IPS-NIHi11 (cell line): ENCODE data around the gene PCSK2.

Experiments used
- DNase-seq: peaks from one replicate; pipeline ENCODE4 v3.0.0; 2012; ENCODE audit warnings: mixed read lengths, low spot score

Gene PCSK2

DNA sequence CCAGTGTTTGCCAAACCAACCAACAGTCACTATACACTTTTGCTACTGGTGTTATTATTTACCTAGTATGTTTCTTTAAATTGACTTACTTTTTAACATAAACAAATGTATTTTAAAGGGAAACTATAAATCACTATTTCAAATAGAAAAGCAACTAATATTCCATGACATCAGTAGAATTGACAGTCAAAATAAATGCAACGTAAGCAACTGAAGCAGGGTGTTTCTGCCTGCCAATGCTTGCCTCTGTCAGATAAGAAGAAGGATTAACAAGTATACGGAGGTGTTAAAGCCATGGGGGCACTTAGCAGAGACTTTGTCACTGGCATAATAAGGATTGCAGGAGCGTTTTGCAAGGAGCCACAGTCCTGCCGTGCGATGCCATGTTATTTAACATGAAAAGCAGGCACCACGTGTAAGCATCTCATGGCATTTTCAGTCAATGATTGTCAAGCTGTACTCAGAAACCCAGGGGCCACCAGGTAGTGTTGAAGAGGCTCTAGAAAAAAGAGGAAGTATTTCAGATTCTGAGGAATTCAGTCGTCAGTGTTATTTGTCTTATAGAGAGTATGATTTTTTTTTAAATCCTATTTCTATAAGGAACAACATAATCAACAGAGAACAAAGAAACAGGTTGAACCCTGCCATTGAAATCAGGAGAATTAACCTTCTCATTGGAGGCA, 172.6 kb downstream of the PCSK2 start:
- DNase-seq: no peak

DNA sequence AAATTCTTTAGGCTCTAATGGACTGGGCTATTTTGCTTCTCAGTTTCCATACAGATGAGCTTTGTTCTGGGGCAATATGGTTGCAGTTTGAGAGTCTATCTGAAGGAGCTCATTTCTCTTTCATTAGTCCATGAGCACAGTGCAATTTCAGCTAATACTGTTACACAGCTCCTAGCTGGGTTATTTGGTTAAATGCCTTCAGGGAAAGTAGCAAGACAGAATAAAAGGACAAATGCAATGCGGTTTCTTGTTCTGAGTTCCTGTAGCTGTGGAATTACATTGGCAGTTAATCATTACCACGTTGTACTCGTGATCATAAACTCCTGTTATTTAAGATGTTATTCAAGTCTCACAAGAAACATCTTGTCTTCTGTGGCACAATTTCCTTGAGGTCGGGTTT, 176.6 kb downstream of the PCSK2 start:
- DNase-seq: no peak

DNA sequence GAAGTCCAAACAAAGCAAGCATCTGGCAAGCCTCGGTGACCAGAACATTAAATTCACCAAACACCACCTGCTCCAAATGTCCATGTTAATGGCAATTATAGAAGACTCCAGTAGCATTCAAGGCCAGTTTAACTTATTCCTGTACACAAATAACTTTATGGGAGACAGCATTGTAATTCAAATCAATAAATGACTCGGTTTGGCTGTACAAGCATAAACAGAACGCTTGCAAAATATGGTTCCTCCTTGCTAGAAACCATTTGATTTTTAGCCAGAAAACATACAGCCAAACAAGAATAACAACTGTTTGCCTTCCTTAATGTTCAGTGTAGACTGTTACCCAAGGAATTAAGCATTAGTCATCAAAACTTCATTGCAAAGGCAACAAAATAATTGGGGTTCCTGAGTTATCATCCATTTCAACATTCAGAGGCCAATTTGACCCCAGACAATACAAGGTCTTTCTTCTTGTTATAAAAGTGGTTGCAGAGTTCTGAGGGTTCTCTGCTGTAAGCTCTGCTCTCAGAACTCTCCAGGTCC, 179.3 kb downstream of the PCSK2 start:
- DNase-seq: no peak

DNA sequence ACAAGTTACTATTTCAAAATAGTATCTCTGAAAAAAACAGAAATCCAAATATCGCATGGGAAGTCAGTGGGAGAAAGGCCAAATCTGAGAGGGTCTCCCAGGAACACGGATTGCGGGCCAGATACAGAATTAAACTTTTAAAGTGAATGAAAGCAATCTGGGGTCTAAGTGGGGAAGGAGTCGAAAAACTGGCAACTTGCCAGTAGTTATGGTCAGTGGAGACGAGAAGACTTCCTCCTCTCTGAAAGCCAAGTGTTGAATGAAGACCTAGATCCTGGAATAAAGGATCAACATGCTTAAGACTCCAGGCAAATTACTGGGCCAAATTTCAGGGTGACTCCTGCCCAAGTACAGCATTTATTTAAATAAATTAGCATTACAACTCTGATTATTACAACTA, 180.7 kb downstream of the PCSK2 start:
- DNase-seq: no peak

DNA sequence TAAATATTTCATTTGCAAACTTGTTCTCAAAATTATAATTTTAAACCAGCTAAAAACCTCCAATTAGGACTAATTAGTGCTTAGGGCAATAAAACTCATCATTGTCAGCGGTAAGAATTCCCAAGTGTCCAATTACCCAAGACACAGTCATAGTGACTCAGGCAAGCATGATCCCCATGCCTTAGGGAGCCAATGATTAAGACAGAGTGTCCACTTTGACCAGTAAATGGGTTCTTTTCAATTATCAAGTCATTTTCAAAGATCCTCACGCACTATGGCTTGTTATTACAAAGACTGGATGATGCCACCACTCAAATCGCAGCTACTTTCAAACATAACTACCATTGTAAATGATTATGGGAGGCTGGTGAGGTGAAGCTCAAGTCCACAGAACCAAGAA, 190.4 kb downstream of the PCSK2 start:
- DNase-seq: no peak

DNA sequence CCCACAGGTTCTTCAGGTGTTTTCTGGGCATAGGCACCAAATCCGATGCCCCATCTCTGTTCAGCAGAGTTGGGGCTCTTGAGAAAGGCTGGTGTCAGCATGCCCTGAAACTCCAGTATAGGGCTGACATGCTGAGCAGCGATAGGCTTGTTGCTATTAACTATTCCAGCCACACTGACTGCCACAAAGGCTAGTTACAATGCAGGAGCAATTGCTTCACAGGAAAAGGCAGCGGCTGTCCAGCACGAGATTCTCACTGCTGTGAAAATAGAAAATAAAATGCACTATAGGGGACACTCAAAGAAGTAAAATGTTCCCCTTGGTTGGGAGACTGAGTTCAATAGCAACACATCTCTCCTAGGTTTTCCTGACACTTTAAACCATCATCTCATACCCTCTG, 191.9 kb downstream of the PCSK2 start:
- DNase-seq: no peak

DNA sequence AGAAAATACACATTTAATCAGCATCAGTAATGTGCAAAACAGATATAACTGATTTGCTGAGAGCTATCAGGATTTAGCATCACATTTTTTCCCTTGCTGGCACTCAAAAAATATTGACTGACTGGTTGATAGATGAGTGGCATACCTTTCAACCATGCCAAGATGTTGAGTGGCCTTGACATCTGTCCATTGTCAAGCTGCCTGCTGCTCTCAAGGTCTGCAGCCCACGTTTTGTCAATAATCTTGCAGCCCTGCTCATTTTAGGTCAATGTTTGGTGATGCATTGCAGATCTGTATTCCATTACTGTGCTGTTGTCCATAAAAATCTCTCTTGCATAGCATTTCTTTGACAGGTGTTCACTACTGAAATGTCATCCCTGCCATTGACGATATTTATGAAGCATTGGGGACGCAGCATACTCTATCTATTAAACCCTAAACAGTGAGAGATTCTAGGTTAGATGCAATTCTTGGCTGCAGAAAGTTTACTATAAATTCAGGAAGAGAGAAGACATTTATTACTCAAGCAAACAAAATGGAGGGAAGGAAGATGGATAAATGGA, 192.7 kb downstream of the PCSK2 start:
- no peak for DNase-seq

DNA sequence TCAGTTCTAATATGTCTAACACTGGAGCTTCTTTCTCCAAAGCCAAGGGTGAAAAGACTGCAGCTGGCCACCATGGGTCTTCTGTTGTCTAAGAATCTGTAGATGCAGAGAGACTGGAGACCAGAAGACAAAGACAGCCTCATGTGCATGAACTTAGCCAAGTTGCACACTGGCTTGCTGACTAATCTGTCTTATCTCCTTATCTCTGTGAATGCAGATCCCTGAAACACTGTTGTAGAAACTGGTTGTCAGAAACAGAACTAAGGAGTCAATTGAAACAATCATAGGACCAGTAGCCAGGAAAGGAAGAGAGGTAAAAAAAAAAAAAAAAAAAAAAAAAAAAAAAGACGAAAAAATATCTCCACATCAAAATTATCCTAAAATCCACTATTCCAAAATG, 194.7 kb downstream of the PCSK2 start:
- DNase-seq: no peak

DNA sequence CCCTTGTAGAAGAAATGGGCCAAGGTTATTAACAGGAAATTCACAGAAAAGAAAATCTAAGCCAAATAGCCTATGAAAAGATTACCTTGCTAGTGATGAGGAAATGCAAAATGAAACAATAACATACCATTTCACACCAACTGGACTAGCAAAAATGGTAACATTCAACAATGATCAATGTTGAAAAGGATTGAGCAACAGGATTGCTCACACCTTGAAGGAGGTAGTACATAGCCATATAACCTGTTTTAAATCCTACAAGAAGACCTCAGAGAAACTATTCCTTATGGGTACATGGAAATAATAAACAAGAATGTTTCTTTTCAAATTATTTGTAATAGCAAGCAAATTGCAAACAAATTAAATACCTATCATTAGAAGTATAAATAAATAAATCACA, 196.9 kb downstream of the PCSK2 start:
- no peak for DNase-seq

DNA sequence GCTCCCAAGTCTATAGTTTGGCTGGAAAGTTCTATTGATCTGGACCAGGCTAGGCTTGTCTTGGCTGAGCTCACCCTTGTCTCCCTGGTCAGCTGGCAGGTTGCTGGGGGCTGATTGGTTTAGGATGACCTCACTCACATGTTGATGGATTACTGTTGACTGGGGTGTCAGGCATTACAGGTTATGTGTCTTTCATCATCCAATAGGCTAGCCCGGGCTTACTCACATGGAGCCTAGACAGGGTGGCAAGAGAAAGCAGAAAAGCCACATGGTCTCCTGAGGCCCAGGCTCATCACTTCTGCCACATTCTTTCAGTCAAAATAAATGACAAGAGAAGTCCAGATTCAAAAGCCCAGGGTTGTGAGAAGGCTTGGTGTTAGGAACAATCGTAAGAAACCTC, 200.8 kb downstream of the PCSK2 start:
- DNase-seq: no peak

DNA sequence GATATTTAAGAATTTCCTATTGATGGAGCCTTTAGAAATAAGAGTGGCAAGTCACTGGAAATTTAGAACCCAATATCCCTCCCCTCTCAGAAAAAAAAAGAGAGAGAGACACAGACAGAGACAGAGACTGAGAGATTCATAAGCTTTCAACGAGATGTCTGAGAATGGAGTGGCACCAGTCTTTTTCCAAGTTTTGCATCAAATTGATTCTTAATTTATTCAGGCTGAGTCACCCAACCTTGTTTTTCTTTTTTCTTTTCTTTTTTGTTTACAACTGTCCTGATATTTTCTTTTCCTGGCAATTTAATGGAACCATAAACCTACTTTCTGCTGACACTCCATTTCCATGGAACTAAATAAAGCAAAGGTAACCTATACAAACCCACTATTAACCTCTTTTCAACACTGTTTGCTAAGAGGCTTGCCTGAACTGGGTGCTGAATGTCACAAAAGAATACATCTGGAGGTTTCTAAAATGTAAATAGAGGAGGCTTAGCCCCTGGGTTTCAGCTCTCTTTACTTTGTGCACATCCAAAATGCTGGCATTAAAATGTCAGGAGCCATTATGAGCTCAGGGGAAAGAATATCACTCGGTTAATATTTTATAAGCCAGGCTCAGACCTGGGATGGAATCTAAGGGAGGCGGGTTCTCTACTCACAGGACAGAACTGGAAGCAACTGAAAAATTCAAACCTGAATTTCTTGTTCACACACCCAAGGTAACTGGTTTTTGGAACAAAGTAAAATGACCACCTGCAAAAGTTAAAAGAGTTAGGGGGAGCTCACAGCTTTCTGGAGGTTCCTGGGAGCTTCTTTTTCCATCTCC, 203.5 kb downstream of the PCSK2 start:
- DNase-seq: no peak

DNA sequence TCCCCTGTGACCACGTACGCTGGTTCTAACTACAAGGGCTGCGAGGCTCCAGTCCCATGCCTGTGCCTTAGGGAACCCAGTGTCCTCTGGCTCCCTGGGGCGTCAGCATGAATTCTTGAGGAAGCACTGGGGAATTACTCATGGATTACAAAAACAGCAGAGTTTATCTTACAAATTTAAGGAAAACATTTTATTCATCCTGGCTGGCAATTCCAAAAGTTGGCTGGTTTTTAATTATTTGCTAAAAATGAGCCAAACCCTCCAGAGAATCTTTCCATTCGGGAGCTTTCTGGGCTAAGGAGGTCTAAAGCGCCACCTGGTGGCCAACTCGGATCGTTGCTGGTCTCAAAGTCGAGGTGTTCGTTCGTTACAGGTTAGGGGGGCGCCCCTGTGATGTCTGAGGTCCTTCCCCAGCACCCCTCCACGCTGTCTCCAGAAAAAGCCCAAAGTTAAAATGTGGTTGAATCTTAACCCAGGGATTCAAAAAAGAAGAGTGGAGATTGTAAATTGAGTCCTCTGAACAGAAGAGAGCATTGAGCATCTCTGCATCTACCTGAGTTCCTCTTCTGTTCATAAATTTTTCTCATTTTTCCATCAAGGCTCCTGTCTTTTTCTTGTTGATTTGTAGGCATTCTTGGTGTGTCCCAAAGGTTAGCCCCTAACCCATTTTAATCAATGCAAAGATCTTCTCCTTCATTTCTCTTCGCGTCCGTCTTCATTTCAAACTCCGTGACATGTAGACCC, 205.0 kb downstream of the PCSK2 start:
- peak; percentile 78 for DNase-seq

DNA sequence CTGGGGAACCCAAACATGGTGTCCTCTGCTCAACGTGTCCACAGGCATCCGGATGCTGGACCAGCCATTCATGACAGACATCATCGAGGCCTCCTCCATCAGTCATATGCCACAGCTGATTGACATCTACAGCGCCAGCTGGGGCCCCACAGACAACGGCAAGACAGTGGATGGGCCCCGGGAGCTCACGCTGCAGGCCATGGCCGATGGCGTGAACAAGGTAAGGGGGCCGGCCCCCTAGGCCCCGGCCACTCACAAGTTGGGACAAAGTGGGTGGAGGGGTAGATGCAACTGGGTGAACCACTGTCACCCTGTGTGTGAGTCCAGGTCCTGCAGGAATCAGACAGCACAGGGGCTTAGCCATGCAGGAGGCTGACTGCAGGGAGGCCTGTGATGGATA, 209.8 kb downstream of the PCSK2 start:
- DNase-seq: no peak

DNA sequence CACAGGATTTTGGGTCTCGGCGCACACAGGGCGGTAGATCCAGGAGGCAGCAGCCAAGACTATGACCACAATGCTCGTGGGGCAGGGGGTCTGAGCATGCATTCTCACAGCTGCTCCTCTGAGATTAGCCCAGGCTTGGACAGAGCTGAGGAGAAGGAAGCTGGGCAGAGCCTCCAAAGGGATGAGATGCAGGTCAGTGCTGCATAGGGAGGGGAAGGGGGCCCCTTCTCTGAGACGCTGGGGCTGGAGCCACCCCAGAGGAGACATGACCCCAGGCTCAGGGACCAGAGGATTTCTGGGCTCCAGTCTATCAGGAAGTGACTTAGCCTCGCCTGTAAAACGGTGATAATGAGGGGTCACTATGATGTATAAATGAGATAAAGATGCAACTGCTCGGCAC, 210.4 kb downstream of the PCSK2 start:
- no peak for DNase-seq

DNA sequence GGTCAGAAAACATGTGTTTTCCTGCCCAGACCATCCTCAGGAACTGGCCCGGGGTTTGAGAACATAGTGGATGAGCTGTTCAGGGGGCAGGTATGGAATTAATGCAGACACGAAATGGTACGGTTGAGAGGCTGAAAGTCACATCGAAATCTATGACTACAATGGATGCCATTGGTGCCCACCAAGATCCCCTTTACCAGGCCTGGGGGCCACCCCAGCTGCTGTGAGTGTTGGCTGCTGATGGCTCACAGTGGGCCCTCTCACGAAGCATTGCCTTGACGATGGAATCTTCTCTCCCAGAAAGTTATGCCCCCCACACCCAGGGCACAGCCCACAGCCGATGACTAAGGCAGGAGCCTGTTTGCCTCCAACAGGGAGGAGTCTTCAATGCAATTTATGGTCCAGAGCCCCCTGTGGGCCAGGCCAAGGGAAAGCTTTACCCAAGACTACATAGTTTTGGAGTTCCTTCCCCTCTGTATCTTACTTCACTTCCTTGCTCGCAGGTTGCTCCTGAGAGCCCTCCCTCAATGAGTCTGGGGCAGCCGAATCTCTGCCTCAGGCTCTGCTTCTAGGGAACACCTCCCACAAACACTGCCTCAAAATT, 211.7 kb downstream of the PCSK2 start:
- DNase-seq: no peak

DNA sequence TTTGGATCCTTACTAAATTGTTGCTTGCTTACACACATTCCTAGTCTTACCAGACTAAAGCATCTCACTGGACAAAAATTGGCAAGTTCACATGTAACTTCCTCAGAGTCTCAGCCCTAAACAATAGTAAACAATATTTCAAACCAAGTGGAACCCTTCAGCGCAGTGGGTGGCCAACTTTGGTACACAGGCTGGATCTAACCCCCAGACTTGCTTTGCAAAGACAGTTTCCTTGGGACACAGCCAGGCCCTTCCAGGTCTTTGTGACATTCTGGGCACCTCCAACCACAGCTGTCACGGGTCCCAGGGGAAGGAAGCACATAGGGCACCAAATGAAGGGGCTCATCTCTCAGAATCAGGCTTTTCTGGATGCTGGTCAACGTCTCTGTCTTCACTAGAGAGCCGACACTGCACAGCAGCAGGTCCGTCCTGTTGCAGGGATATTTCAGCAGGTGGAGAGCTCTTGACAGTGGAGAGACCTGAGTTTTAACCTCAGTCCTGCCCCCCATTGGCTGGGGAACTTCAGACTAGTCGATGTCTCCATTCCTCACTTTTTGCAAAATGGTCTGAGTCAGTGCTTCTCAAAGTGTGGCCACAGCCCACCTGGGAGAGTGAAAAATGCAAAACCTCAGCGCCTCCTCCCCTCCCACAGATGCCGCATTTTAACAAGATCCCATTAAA, 212.9 kb downstream of the PCSK2 start:
- no peak for DNase-seq

DNA sequence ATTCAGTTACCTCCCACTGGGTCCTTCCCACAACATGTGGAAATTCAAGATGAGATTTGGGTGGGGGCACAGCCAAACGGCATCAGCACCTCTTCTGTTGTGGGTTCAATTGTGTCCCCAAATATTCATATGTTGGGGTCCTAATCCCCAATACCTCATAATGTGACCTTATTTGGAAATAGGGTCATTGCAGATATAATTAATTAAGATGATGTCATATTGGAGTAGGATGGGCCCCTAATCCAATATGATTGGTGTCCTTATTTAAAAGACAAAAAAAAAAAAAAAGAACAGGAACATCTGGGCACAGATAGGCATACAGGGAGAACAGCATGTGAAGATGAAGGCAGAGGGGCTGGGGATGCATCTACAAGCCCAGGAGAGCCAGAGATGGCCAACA, 214.9 kb downstream of the PCSK2 start:
- DNase-seq: no peak

DNA sequence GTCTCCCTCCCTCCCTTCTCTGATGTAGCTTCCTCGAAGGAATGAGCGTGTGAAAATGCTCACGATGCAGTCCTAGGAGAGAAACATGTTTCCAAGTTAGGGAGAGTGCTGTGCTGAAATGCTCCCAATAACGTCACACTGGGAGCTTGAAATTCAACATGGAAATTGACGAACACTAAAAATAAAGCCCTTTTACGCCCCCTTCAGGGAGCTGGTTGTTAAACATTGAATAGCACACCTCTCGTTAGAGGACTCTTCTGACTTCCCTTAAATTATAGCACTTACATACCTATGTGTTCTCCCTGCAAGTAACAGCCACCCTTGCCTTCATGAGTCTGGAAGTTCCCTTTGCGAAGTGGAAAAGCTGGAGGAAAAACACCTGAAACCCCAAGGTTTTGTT, 215.7 kb downstream of the PCSK2 start:
- DNase-seq: peak; percentile 38

DNA sequence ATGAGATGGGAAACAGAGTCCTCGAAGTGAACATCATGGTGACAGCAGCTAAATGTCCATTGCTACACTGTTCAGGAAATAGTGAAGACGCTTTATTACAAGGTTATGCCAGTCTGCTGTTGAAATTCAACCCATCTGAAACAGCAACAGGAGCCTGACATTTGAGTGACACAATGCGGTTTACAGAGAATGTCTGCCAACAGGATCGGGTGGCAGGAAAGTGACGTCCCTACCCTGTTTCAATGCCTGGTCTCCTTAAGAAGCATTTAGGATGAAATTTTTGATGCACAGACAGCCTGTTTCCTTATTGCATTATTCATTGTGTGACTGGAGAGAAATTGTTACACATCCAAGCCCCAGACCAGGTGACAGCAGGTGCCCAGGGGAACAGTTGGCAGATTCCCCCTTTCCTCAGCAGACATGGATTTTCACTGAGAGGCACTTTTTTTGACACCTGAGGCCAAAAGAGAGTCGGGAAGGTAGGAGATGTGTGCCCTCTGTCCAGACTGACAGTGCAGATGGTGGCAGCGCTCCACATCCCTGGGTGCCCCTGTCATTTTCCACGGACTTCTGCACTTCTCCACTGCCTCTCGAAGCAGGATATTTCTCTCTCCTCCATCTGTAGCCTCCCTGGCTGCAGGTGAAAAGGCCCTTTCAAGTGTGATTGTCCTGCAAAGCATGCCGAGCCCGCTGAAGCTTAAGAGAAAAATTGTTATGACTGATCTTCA, 216.5 kb downstream of the PCSK2 start:
- no peak for DNase-seq

DNA sequence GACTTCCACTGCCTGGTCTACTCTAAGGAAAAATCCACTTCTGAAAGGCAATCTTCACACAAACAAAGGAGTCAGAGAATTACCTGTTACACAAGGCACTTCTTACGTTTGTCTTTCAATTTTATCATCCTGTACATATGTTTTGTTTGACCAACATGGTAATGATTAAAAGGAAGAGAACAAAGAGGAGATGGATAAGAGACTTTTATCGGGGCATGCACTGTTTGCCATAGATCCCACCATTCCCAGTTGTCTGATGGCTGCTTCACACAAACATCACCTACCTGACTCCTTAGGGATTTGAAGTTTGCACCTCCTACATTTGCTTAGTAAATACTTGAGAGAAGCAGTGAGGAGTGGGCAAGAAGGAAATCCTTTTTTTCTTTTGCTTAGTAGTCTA, 217.3 kb downstream of the PCSK2 start:
- DNase-seq: no peak

DNA sequence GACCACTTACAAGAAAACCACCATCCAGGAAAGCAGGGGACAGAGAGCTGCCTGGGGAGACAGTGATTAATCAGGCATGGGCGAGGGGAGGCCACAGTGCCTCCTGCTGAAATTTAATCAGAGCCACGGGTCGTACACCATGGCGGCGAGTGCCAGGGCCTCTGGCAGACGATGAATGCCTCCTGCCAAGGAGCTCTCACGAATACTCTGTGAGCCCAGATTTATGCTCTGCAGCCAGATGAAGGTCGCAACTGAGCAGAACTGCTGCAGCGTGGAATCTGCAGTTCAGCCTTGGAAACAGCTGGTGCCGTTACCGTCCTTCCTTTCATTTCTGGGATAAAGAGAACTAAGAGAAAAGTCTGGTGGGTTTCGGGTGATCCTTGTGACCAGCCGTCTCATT, 218.7 kb downstream of the PCSK2 start:
- no peak for DNase-seq
